Ishikawa (cell line): ENCODE results near the gene NMT2.

Experiments
- RAD21 ChIP-seq: IDR thresholded peaks from 2 replicates; pipeline ENCODE4 v1.6.1; 2012; ENCODE audit warnings: low read depth
- YY1 ChIP-seq: IDR thresholded peaks from 2 replicates; pipeline ENCODE4 v1.6.1; 2012; ENCODE audit warnings: low read depth
- TF ChIP-seq, protein P1 (sequence below): IDR thresholded peaks from 2 replicates; pipeline ENCODE4 v1.6.1; 2012

GRCh38 chr10:15120523-15120922 lies 48.0 kb downstream of the NMT2 start:
- TF ChIP-seq, protein P1, sequence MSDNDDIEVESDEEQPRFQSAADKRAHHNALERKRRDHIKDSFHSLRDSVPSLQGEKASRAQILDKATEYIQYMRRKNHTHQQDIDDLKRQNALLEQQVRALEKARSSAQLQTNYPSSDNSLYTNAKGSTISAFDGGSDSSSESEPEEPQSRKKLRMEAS = no peak
- TF ChIP-seq YY1 (no peak), RAD21 (no peak)
